GM19351 (cell line): ENCODE results near the gene GAS6.

Experiments
- ATAC-seq: cut with Tn5 transposase; IDR thresholded peaks from one replicate; pipeline ENCODE4 v1.9.1; 2021; ENCODE audit warnings: mild to moderate bottlenecking, moderate library complexity; ENCODE audit not compliant: unreplicated experiment

GAS6 gene

GRCh38 chr13:113812178-113813040 is 51.5 kb downstream of the GAS6 start:
- no peak for ATAC-seq

- ATAC-seq, result no peak
Observed at GRCh38 chr13:113811081-113811928, 52.6 kb downstream of the GAS6 start.

GRCh38 chr13:113810640-113811039 is 53.2 kb downstream of the GAS6 start:
- no peak for ATAC-seq

- ATAC-seq, result no peak
Observed at GRCh38 chr13:113809934-113810333, 53.9 kb downstream of the GAS6 start.

GRCh38 chr13:113808058-113808834 is 55.6 kb downstream of the GAS6 start:
- no peak for ATAC-seq

GRCh38 chr13:113806526-113806925 is 57.4 kb downstream of the GAS6 start:
- ATAC-seq, result no peak

GRCh38 chr13:113806104-113806471 is 57.8 kb downstream of the GAS6 start:
- ATAC-seq, result no peak

- no peak for ATAC-seq
Observed at GRCh38 chr13:113805431-113806103, 58.3 kb downstream of the GAS6 start.

- no peak for ATAC-seq
Observed at GRCh38 chr13:113804703-113805430, 59.0 kb downstream of the GAS6 start.

- no peak for ATAC-seq
Observed at GRCh38 chr13:113804017-113804702, 59.7 kb downstream of the GAS6 start.

- no peak for ATAC-seq
Observed at GRCh38 chr13:113803409-113804016, 60.4 kb downstream of the GAS6 start.

- no peak for ATAC-seq
Observed at GRCh38 chr13:113802761-113803160, 61.1 kb downstream of the GAS6 start.

GRCh38 chr13:113802090-113802531 is 61.8 kb downstream of the GAS6 start:
- ATAC-seq, result no peak

- no peak for ATAC-seq
Observed at GRCh38 chr13:113801289-113801961, 62.5 kb downstream of the GAS6 start.

- no peak for ATAC-seq
Observed at GRCh38 chr13:113800576-113800926, 63.3 kb downstream of the GAS6 start.

- no peak for ATAC-seq
Observed at GRCh38 chr13:113798200-113798811, 65.6 kb downstream of the GAS6 start.

- ATAC-seq, result no peak
Observed at GRCh38 chr13:113796964-113797676, 66.8 kb downstream of the GAS6 start.
